Hepatocyte (in vitro differentiated cells): ENCODE results near the gene COPE. TPM values are rescaled to one million over a fixed set of nuclear protein-coding genes. Genes with fewer than 3 reads are reported as not detected.

ENCODE experiments used
- DNase-seq: peaks from one replicate; pipeline ENCODE4 v3.0.0-alpha.2; 2016; ENCODE audit warnings: low spot score
- H2AFZ ChIP-seq: fragments of 200-600 bp; sonication (generic); 2 replicates; pipeline ENCODE4 v1.6.0; 2016; ENCODE audit warnings: antibody characterized with exemption, mild to moderate bottlenecking
- H3K27ac ChIP-seq: fragments of 200-600 bp; sonication (generic); 2 replicates; pipeline ENCODE4 v1.5.1; 2016; ENCODE audit warnings: mild to moderate bottlenecking
- H3K27me3 ChIP-seq: fragments of 200-600 bp; sonication (generic); 2 replicates; pipeline ENCODE4 v1.6.1; 2016
- H3K36me3 ChIP-seq: fragments of 200-600 bp; sonication (generic); replicated peaks from 2 replicates; pipeline ENCODE4 v1.5.1; 2016; ENCODE audit warnings: low read depth; ENCODE audit not compliant: insufficient read depth
- H3K4me1 ChIP-seq: fragments of 200-600 bp; sonication (generic); 2 replicates; pipeline ENCODE4 v1.5.1; 2016; ENCODE audit warnings: mild to moderate bottlenecking, moderate library complexity; ENCODE audit not compliant: insufficient read depth
- H3K4me2 ChIP-seq: fragments of 200-600 bp; sonication (generic); 2 replicates; pipeline ENCODE4 v1.6.0; 2016
- H3K4me3 ChIP-seq: fragments of 200-600 bp; sonication (generic); 2 replicates; pipeline ENCODE4 v1.5.1; 2016; ENCODE audit warnings: mild to moderate bottlenecking
- H3K79me2 ChIP-seq: fragments of 200-600 bp; sonication (generic); 2 replicates; pipeline ENCODE4 v1.6.0; 2017; ENCODE audit warnings: mild to moderate bottlenecking
- H3K9me2 ChIP-seq: fragments of 200-600 bp; sonication (generic); replicated peaks from 2 replicates; pipeline ENCODE4 v1.6.0; 2017; ENCODE audit warnings: mild to moderate bottlenecking; ENCODE audit not compliant: insufficient read depth
- H3K9me3 ChIP-seq: fragments of 200-600 bp; sonication (generic); 2 replicates; pipeline ENCODE4 v1.5.1; 2016; ENCODE audit warnings: low read depth, mild to moderate bottlenecking
- H4K20me1 ChIP-seq: fragments of 200-600 bp; sonication (generic); 2 replicates; pipeline ENCODE4 v1.6.0; 2016; ENCODE audit warnings: mild to moderate bottlenecking; ENCODE audit not compliant: insufficient read depth, poor library complexity, severe bottlenecking
- CTCF ChIP-seq: fragments of 200-600 bp; sonication (generic); IDR thresholded peaks from 2 replicates; pipeline ENCODE4 v1.5.1; 2016; ENCODE audit warnings: antibody characterized with exemption, mild to moderate bottlenecking; ENCODE audit not compliant: poor library complexity
- EZH2 ChIP-seq: fragments of 200-600 bp; sonication (generic); IDR thresholded peaks from 2 replicates; pipeline ENCODE4 v1.6.1; 2016; ENCODE audit warnings: antibody characterized with exemption, mild to moderate bottlenecking, borderline replicate concordance
- EZH2phosphoT487 ChIP-seq: fragments of 200-600 bp; sonication (generic); IDR thresholded peaks from one replicate; pipeline ENCODE4 v1.6.1; 2018; ENCODE audit warnings: antibody characterized with exemption, mild to moderate bottlenecking, low read depth, moderate library complexity; ENCODE audit not compliant: unreplicated experiment, severe bottlenecking
- WGBS: methylation state at CpG from one replicate; pipeline ENCODE4 v1.1.6; 2016; ENCODE audit warnings: low lambda C conversion rate; ENCODE audit errors: missing lambda C conversion rate; 5-methylcytosine and 5-hydroxymethylcytosine counted together
- polyA plus RNA-seq: library from polyadenylated mRNA; unstranded; fragments of >200 nt; fragmentation: Nextera tagmentation; extraction: Ambion mirVana; gene quantifications from 2 replicates; pipeline ENCODE4 v1.2.1, GENCODE V29; 2016
- total RNA-seq: library from RNA; depleted of rRNA; stranded (reverse); fragments of >200 nt; gene quantifications from 2 replicates; pipeline ENCODE4 v1.2.3, GENCODE V29; 2014

COPE gene
- total and polyA plus RNA-seq, 2 experiments from 2014 or later: 228 to 397 TPM

GRCh38 chr19:18878058-18878797 is 41.0 kb downstream of the COPE start:
- H3K4me1 ChIP-seq: no peaks in the 10 kb centered on the region
- H3K4me3 ChIP-seq: no peak overlapping the region
- H3K27ac ChIP-seq: no peak overlapping the region
- H4K20me1 ChIP-seq: no peaks in the 10 kb centered on the region
- H2AFZ ChIP-seq: no peak overlapping the region
- DNase-seq: no peak
- no peak overlapping the region for H3K4me2 ChIP-seq
- no peaks in the 10 kb centered on the region for H3K27me3 ChIP-seq
- 95% methylated on average over 25 of the region's 25 CpGs for WGBS
- no peaks in the 10 kb centered on the region for H3K9me3 ChIP-seq
- TF ChIP-seq CTCF (no peak), EZH2 (no peak), EZH2phosphoT487 (no peak)
- H3K79me2 ChIP-seq: no peaks in the 10 kb centered on the region
- no peaks in the 10 kb centered on the region for H3K36me3 ChIP-seq
- H3K9me2 ChIP-seq: no peaks in the 10 kb centered on the region

- no peaks in the 10 kb centered on the region for H3K79me2 ChIP-seq
- H3K27me3 ChIP-seq: no peaks in the 10 kb centered on the region
- 96% methylated on average over 7 of the region's 7 CpGs for WGBS
Measured at GRCh38 chr19:18876865-18877264, 42.3 kb downstream of the COPE start.

GRCh38 chr19:18875726-18876125 is 43.5 kb downstream of the COPE start:
- no peaks in the 10 kb centered on the region for H3K9me2 ChIP-seq
- no peak overlapping the region for H3K27ac ChIP-seq
- H3K27me3 ChIP-seq: no peaks in the 10 kb centered on the region
- no peaks in the 10 kb centered on the region for H3K9me3 ChIP-seq
- no peak overlapping the region for H3K4me3 ChIP-seq
- no peaks in the 10 kb centered on the region for H4K20me1 ChIP-seq
- no peak overlapping the region for H2AFZ ChIP-seq
- H3K36me3 ChIP-seq: no peaks in the 10 kb centered on the region
- no peak overlapping the region for H3K4me2 ChIP-seq
- WGBS: 89% methylated on average over 5 of the region's 5 CpGs
- no peak for DNase-seq
- no peaks in the 10 kb centered on the region for H3K79me2 ChIP-seq
- no peaks in the 10 kb centered on the region for H3K4me1 ChIP-seq
- TF ChIP-seq CTCF (no peak), EZH2phosphoT487 (no peak), EZH2 (no peak)

More at GRCh38 chr19:18876865-18877264, 42.3 kb downstream of the COPE start:
- no peak overlapping the region for H3K4me3 ChIP-seq
- no peaks in the 10 kb centered on the region for H3K36me3 ChIP-seq
- H3K4me1 ChIP-seq: no peaks in the 10 kb centered on the region
- no peak for DNase-seq
- no peaks in the 10 kb centered on the region for H3K9me3 ChIP-seq
- TF ChIP-seq EZH2phosphoT487 (no peak), CTCF (no peak), EZH2 (no peak)
- no peak overlapping the region for H3K4me2 ChIP-seq
- no peaks in the 10 kb centered on the region for H3K9me2 ChIP-seq
- H4K20me1 ChIP-seq: no peaks in the 10 kb centered on the region
- H2AFZ ChIP-seq: no peak overlapping the region
- no peak overlapping the region for H3K27ac ChIP-seq
